OCI-LY3 (cell line): ENCODE data around the gene PDE3A.

Experiments used
- CTCF ChIP-seq: fragments of 200-600, 300-600 bp; sonication (generic); IDR thresholded peaks from 2 replicates; pipeline ENCODE4 v1.5.1; 2014; ENCODE audit warnings: antibody characterized with exemption, low read length, low read depth
- EZH2phosphoT487 ChIP-seq: fragments of 200-600 bp; shearing (Covaris generic); IDR thresholded peaks from 2 replicates; pipeline ENCODE4 v1.6.1; 2018; ENCODE audit warnings: antibody characterized with exemption, mixed run types, low read depth

- TF ChIP-seq CTCF (no peak), EZH2phosphoT487 (no peak)
These were observed 12.3 kb upstream of the PDE3A start for GRCh38 chr12:20356048-20356447.
